GM12878 (cell line): ENCODE results near the gene KLHL25. TPM values are rescaled to one million over a fixed set of nuclear protein-coding genes. Genes with fewer than 3 reads are reported as not detected.

Source experiments
- ATAC-seq: fragments of 200-7000 bp; cut with Tn5 transposase; 3 replicates; pipeline ENCODE4 v1.9.1; 2020; ENCODE audit warnings: mild to moderate bottlenecking, moderate library complexity
- BruUV-seq: library from RNA; stranded (reverse); fragments of 400-500 nt; replicated peaks from 2 replicates; lab custom pipeline; 2021; lab: Mats Ljungman, UMichigan
- CTCF ChIA-PET: fragments of 300-600 bp; sonication (Branson Sonifier 250); formaldehyde crosslinking; extraction: SDS; loops from one replicate; lab custom pipeline; 2021; ENCODE audit warnings: inconsistent platforms; lab: Yijun Ruan, JAX
- POLR2A ChIA-PET: fragments of 350-600 bp; formaldehyde crosslinking; extraction: SDS; loops from one replicate; lab custom pipeline; 2021; ENCODE audit warnings: inconsistent platforms; lab: Charles Lee
- RAD21 ChIA-PET: fragments of 300-600 bp; sonication (Branson Sonifier 250); formaldehyde crosslinking; loops from one replicate; lab custom pipeline; 2023; ENCODE audit warnings: antibody characterized with exemption; ENCODE audit not compliant: unreplicated experiment; lab: Charles Lee
- SMC1A ChIA-PET: fragments of 300-600 bp; sonication (Branson Sonifier 250); formaldehyde crosslinking; loops from one replicate; lab custom pipeline; 2023; ENCODE audit not compliant: unreplicated experiment, uncharacterized antibody; lab: Charles Lee
- DNase-seq: peaks from one replicate; pipeline ENCODE4 v3.0.0-alpha.2; 2011; ENCODE audit warnings: low read depth, low spot score
- FAIRE-seq: peaks from 3 replicates; lab custom pipeline; 2011; peaks lifted over from hg19 to GRCh38; lab: Jason Lieb, UNC
- H2AFZ ChIP-seq: 2 replicates; pipeline ENCODE4 v1.6.0; 2011; ENCODE audit warnings: low read depth, low read length, control low read depth; ENCODE audit not compliant: control insufficient read depth
- H3K27ac ChIP-seq: 2 replicates; pipeline ENCODE4 v1.5.1; 2011; ENCODE audit warnings: control low read depth; ENCODE audit not compliant: control insufficient read depth, insufficient read depth
- H3K27me3 ChIP-seq, 2 experiments: replicated peaks in 1 of 2; 2 replicates each; pipeline versions ENCODE4 v1.6.0 to v1.6.1; 2011; ENCODE audit warnings: low read length in 1 of 2; ENCODE audit not compliant: control insufficient read depth in 2 of 2, insufficient read depth in 2 of 2
- H3K36me3 ChIP-seq, 2 experiments: 2 replicates each; pipeline ENCODE4 v1.5.1; 2011; ENCODE audit warnings: low read length in 1 of 2; ENCODE audit not compliant: control insufficient read depth in 2 of 2, insufficient read depth in 2 of 2
- H3K4me1 ChIP-seq: 2 replicates; pipeline ENCODE4 v1.6.1; 2011; ENCODE audit warnings: mild to moderate bottlenecking, low read length, moderate library complexity, mixed read lengths; ENCODE audit not compliant: control insufficient read depth, insufficient read depth
- H3K4me2 ChIP-seq: 2 replicates; pipeline ENCODE4 v1.6.0; 2011; ENCODE audit warnings: control low read depth; ENCODE audit not compliant: control insufficient read depth, insufficient read depth
- H3K4me3 ChIP-seq: fragments of 200-600 bp; sonication (generic); 2 replicates; pipeline ENCODE4 v1.5.1; 2016
- H3K79me2 ChIP-seq: 2 replicates; pipeline ENCODE4 v1.6.0; 2011; ENCODE audit warnings: low read length; ENCODE audit not compliant: control insufficient read depth, insufficient read depth
- H3K9ac ChIP-seq: 2 replicates; pipeline ENCODE4 v1.8.0; 2011; ENCODE audit warnings: low read length, control low read depth, mixed read lengths; ENCODE audit not compliant: control insufficient read depth, insufficient read depth
- H3K9me3 ChIP-seq: replicated peaks from 3 replicates; pipeline ENCODE4 v1.5.1; 2011; ENCODE audit warnings: mild to moderate bottlenecking, low read length; ENCODE audit not compliant: control insufficient read depth, insufficient read depth
- H4K20me1 ChIP-seq: 2 replicates; pipeline ENCODE4 v1.6.0; 2011; ENCODE audit not compliant: control insufficient read depth, insufficient read depth
- BCL11A ChIP-seq: IDR thresholded peaks from 2 replicates; pipeline ENCODE4 v1.6.1; 2011; ENCODE audit warnings: low read depth, low read length
- FOXK2 ChIP-seq: fragments of 450-650 bp; IDR thresholded peaks from 2 replicates; pipeline ENCODE4 v1.6.1; 2017; ENCODE audit warnings: mild to moderate bottlenecking, moderate library complexity
- POU2F2 ChIP-seq: IDR thresholded peaks from 3 replicates; pipeline ENCODE4 v1.6.1; 2011; ENCODE audit warnings: low read depth, mild to moderate bottlenecking, low read length, borderline replicate concordance
- RELB ChIP-seq: fragments of 450-650 bp; IDR thresholded peaks from 2 replicates; pipeline ENCODE4 v1.6.1; 2017; ENCODE audit warnings: low read depth, mild to moderate bottlenecking, moderate library complexity
- SRF ChIP-seq, 2 experiments: IDR thresholded peaks; 2 replicates each; pipeline ENCODE4 v1.6.1; 2011; ENCODE audit warnings: low read depth in 2 of 2, low read length in 2 of 2, mild to moderate bottlenecking in 1 of 2, moderate library complexity in 1 of 2
- ZNF622 ChIP-seq: fragments of 450-650 bp; IDR thresholded peaks from 2 replicates; pipeline ENCODE4 v1.6.1; 2017; ENCODE audit warnings: mild to moderate bottlenecking, inconsistent platforms
- ZZZ3 ChIP-seq: IDR thresholded peaks from 2 replicates; pipeline ENCODE4 v1.6.1; 2011; ENCODE audit warnings: low read depth; ENCODE audit not compliant: control insufficient read depth, insufficient read length
- WGBS: methylation state at CpG from one replicate; pipeline ENCODE4 v1.1.6; 2016; ENCODE audit warnings: low lambda C conversion rate; ENCODE audit not compliant: insufficient replicate concordance, insufficient coverage; ENCODE audit errors: missing lambda C conversion rate; 5-methylcytosine and 5-hydroxymethylcytosine counted together
- in situ Hi-C: fragments of 300-500 bp; cut with MboI; formaldehyde crosslinking; loops from 9 replicates; pipeline ENCODE4 v1.14.3; 2018; ENCODE audit warnings: mixed read lengths
- intact Hi-C: fragments of 100-400 bp; cut with micrococcal nuclease; formaldehyde crosslinking; loops from one replicate; pipeline ENCODE4 v1.14.2; 2022; ENCODE audit not compliant: unreplicated experiment
- polyA plus RNA-seq, 11 experiments: library from polyadenylated mRNA; depleted of rRNA in 4 of 11; unstranded in 6 of 11; stranded (reverse) in 5 of 11; fragments of >200 nt; fragmentation: Nextera tagmentation in 4 of 11; fragmentation: Illumina TruSeq in 1 of 11; extraction: Ambion mirVana in 4 of 11; extraction: Trizol in 1 of 11; gene quantifications; 1 replicate in 1 of 11; 2 replicates in 10 of 11; pipeline versions ENCODE4 v1.2.1 to v1.2.3, GENCODE V29; 2011 to 2016; ENCODE audit warnings: inconsistent platforms in 2 of 11, missing spikeins in 2 of 11, low read depth in 1 of 11
- total RNA-seq, 4 experiments: library from RNA; depleted of rRNA in 3 of 4; stranded (reverse); fragments of >200 nt in 3 of 4; fragmentation: Illumina TruSeq in 1 of 4; extraction: Trizol in 1 of 4; gene quantifications; 2 replicates each; pipeline versions ENCODE4 v1.2.1 to v1.2.3, GENCODE V29; 2013 to 2021

KLHL25 gene
- total and polyA plus RNA-seq, 10 of the 15 experiments (the other 5 are each of a cell fraction or from before 2014, with no cell fraction given), result 0.04 to 3.0 (median 2.1) TPM; not detected in 1

DNA sequence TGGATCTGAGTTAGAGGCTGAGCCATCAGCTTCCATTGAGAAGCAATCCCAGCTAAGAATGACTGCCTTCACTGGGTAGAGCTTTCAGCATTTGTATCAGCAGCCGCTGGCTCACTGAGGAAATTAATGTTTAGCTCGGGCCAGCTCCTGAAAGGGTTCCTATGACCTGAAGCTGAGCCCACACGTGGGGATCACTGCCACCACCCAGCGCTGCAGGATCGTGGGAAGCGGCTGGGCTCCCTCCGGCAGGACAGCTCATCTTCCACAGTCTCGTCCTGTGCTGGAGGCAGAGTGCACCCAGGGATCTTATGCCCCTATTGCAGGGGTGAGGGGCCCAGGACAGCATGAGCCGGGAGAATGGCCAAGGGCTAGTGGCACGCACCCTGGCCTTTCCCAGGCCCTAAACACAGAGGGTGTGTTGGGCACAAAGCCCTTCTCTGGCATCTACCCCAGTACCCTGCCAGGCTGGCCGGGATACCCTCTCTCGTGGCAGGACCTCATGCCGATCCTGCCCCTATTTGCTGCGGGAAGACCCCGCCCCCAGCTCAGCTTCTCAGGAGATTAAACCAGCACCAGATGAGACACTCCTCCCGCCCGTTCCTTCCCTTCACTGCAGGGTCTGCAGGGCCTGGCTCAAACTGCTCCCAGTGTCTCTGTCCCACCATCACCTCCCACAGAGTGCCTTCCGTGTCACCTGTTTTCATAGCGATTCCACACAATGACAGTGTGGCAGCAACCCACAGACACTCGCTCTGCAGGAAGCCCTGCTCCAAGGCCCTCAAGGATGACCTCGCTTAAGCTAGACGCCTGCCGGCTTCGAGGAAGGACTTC lies 28.5 kb downstream of the KLHL25 start:
- Histone ChIP-seq H2AFZ (no peak overlapping the region), H3K9me3 (no peaks in the 10 kb centered on the region; the same call in 2 of the 3 replicates), H3K4me1 (no peaks in the 10 kb centered on the region), H3K4me3 (no peak overlapping the region), H3K36me3 (no peaks in the 10 kb centered on the region; a peak in 1 of 4 replicates), H3K9ac (no peak overlapping the region), H3K27ac (no peak overlapping the region), H3K79me2 (no peaks in the 10 kb centered on the region), H3K4me2 (no peak overlapping the region), H4K20me1 (no peaks in the 10 kb centered on the region), H3K27me3 (no peaks in the 10 kb centered on the region)
- intact Hi-C loops, result no loop called here
- RAD21 ChIA-PET, result no interaction called here
- POLR2A ChIA-PET, result no interaction called here
- FAIRE-seq, result no peak
- SMC1A ChIA-PET, result interaction anchor here (1.1 kb wide), 1 partner anchor 36 kb away, joined by 5 read pairs; no protein-coding TSS in a partner anchor
- no peak for TF ChIP-seq POU2F2
- no peak for TF ChIP-seq ZZZ3
- TF ChIP-seq SRF (IDR thresholded peaks at IDR 0.05; ENCODE audit: low read depth in 2 of 2, low read length in 2 of 2), result no peak
- no peak for TF ChIP-seq ZNF622
- no peak for TF ChIP-seq RELB
- no peak for TF ChIP-seq FOXK2
- no peak for TF ChIP-seq BCL11A
- no peak for ATAC-seq
- 87% methylated on average over 24 of the region's 24 CpGs for WGBS
- no peak for DNase-seq
- CTCF ChIA-PET, result no interaction called here
- in situ Hi-C loops, result no loop called here
- BruUV-seq, result no TSS peak
